H1 (cell line): ENCODE results near the gene ASTN2. TPM values are rescaled to one million over a fixed set of nuclear protein-coding genes. Genes with fewer than 3 reads are reported as not detected.
A peak's percentile ranks its signal among the peaks of the same experiment; 100 is the strongest.

Experiments used
- BCL11A ChIP-seq, 2 experiments: IDR thresholded peaks; one replicate each; pipeline ENCODE4 v1.6.1; 2011; ENCODE audit warnings: low read depth in 2 of 2, low read length in 2 of 2, mild to moderate bottlenecking in 2 of 2
- BRCA1 ChIP-seq: IDR thresholded peaks from 2 replicates; pipeline ENCODE4 v1.6.1; 2012; ENCODE audit warnings: low read depth, low read length, improper control_type of control experiment
- CHD1 ChIP-seq: IDR thresholded peaks from 2 replicates; pipeline ENCODE4 v1.6.1; 2012; ENCODE audit warnings: low read depth, low read length, improper control_type of control experiment
- CTBP2 ChIP-seq: IDR thresholded peaks from 2 replicates; pipeline ENCODE4 v1.7.0; 2011; ENCODE audit warnings: borderline replicate concordance, mild to moderate bottlenecking, moderate library complexity, mixed read lengths, low read length; ENCODE audit not compliant: insufficient read depth, insufficient read length
- EZH2 ChIP-seq: fragments of 200-600 bp; sonication (generic); IDR thresholded peaks from 2 replicates; pipeline ENCODE4 v1.7.1; 2012; ENCODE audit warnings: low read depth, mild to moderate bottlenecking, moderate library complexity, low read length, inconsistent platforms; ENCODE audit not compliant: severe bottlenecking
- GABPA ChIP-seq: IDR thresholded peaks from 2 replicates; pipeline ENCODE4 v1.6.1; 2011; ENCODE audit warnings: mild to moderate bottlenecking, low read length, moderate library complexity, borderline replicate concordance; ENCODE audit not compliant: insufficient read depth
- HDAC6 ChIP-seq: IDR thresholded peaks from one replicate; pipeline ENCODE4 v1.7.1; 2012; ENCODE audit warnings: low read depth, mild to moderate bottlenecking, inconsistent platforms, low read length, moderate library complexity
- POU5F1 ChIP-seq: IDR thresholded peaks from 2 replicates; pipeline ENCODE4 v1.6.1; 2011; ENCODE audit warnings: low read depth, mild to moderate bottlenecking, low read length, moderate library complexity
- RAD21 ChIP-seq, 2 experiments: IDR thresholded peaks in 1 of 2; conservative IDR thresholded peaks in 1 of 2; 2 replicates each; pipeline ENCODE4 v1.6.1; 2011; ENCODE audit warnings: low read depth in 2 of 2, low read length in 2 of 2, improper control_type of control experiment in 1 of 2, inconsistent platforms in 1 of 2, mild to moderate bottlenecking in 1 of 2, moderate library complexity in 1 of 2
- SAP30 ChIP-seq: fragments of 300-600 bp; sonication (generic); IDR thresholded peaks from 2 replicates; pipeline ENCODE4 v1.7.1; 2012; ENCODE audit warnings: low read length, moderate library complexity, mild to moderate bottlenecking, inconsistent platforms; ENCODE audit not compliant: insufficient read depth, insufficient replicate concordance
- SIN3A ChIP-seq, 2 experiments: IDR thresholded peaks in 1 of 2; conservative IDR thresholded peaks in 1 of 2; 2 replicates each; pipeline ENCODE4 v1.6.1; 2011 to 2012; ENCODE audit warnings: low read length in 2 of 2, improper control_type of control experiment in 1 of 2, low read depth in 1 of 2, mild to moderate bottlenecking in 1 of 2
- SP4 ChIP-seq: IDR thresholded peaks from 2 replicates; pipeline ENCODE4 v1.6.1; 2012; ENCODE audit warnings: low read length, inconsistent platforms
- TBP ChIP-seq: IDR thresholded peaks from 2 replicates; pipeline ENCODE4 v1.6.1; 2011; ENCODE audit warnings: low read depth, low read length, improper control_type of control experiment
- ZNF274 ChIP-seq: IDR thresholded peaks from 2 replicates; pipeline ENCODE4 v1.7.0; 2012; ENCODE audit warnings: low read length, borderline replicate concordance; ENCODE audit errors: extremely low read depth
- polyA plus RNA-seq, 7 experiments: library from polyadenylated mRNA; depleted of rRNA in 3 of 7; stranded (reverse) in 5 of 7; unstranded in 2 of 7; fragments of >200 nt in 5 of 7; fragments of 200-250 nt in 2 of 7; gene quantifications; 1 replicate in 5 of 7; 2 replicates in 1 of 7; 4 replicates in 1 of 7; pipeline versions ENCODE4 v1.2.1 to v1.2.3, GENCODE V29; 2011 to 2013; ENCODE audit warnings: missing spikeins in 2 of 7, mixed read lengths in 2 of 7
- total RNA-seq: library from RNA; stranded (reverse); fragmentation: NEBNext Ultra II Directional; extraction: Animal tissue kit (Norgen Biotek cat#: 25700); gene quantifications from 2 replicates; pipeline ENCODE4 v1.2.1, GENCODE V29; 2021
- TF ChIP-seq, protein P1 (sequence below), 3 experiments: IDR thresholded peaks; 1 replicate in 2 of 3; 2 replicates in 1 of 3; pipeline versions ENCODE4 v1.5.1 to v1.6.1; 2011; ENCODE audit warnings: low read length in 3 of 3, mild to moderate bottlenecking in 3 of 3, inconsistent platforms in 2 of 3, low read depth in 1 of 3, moderate library complexity in 1 of 3; ENCODE audit not compliant: insufficient read depth in 1 of 3; ENCODE audit errors: control extremely low read depth in 1 of 3
- TF ChIP-seq, protein P2 (sequence below): IDR thresholded peaks from 2 replicates; pipeline ENCODE4 v1.6.1; 2011; ENCODE audit warnings: low read depth, mild to moderate bottlenecking, low read length; ENCODE audit not compliant: insufficient read depth
- TF ChIP-seq, protein P3 (sequence below): IDR thresholded peaks from 2 replicates; pipeline ENCODE4 v1.6.1; 2012; ENCODE audit warnings: inconsistent platforms

The ASTN2 gene
- total and polyA plus RNA-seq, 2 of the 8 experiments (the other 6 are each of a cell fraction or from before 2014, with no cell fraction given): 8.2 to 13.7 TPM

DNA sequence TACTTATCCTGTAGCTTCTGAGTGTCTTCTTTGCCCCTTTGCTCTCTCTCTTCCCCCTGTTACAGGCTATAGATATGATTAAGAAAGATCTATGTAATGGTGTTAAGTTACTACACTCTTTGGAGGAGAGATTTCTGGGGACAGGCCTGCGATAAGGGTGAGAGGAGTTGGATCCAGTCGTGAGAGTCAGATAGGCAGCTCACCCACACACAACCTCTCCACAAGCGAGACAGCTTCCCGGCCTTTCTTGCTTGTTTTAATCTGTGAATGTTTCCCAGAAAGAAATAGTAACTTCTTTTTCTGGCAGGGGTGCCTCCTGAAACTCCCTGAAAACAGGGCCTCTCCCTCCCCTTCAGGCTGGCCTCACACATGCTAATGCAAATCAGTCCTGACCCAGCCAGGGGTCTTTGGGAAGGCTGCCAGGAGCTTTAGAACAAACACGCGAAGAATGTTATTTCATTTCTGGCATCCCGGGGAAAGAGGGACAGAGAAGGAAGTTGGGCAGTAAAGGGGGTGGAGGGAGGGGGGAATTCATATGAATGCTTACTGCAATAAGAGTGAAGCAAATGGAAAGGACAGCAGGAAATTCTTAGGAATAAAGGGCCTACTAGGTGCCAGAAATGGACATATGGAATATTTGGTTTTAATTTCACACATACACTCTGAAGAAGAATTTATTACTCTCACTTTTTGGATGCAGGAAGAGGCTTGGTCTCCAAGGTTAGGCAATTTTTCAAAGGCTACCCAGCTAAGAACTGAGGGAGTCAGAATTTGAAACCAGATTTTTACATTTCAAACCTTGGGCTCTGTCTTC, 943.6 kb downstream of the ASTN2 start (continued):
- TF ChIP-seq, protein P1, sequence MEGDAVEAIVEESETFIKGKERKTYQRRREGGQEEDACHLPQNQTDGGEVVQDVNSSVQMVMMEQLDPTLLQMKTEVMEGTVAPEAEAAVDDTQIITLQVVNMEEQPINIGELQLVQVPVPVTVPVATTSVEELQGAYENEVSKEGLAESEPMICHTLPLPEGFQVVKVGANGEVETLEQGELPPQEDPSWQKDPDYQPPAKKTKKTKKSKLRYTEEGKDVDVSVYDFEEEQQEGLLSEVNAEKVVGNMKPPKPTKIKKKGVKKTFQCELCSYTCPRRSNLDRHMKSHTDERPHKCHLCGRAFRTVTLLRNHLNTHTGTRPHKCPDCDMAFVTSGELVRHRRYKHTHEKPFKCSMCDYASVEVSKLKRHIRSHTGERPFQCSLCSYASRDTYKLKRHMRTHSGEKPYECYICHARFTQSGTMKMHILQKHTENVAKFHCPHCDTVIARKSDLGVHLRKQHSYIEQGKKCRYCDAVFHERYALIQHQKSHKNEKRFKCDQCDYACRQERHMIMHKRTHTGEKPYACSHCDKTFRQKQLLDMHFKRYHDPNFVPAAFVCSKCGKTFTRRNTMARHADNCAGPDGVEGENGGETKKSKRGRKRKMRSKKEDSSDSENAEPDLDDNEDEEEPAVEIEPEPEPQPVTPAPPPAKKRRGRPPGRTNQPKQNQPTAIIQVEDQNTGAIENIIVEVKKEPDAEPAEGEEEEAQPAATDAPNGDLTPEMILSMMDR (IDR thresholded peaks at IDR 0.05; ENCODE audit: control extremely low read depth in 1 of 3, insufficient read depth in 1 of 3, low read depth in 1 of 3, low read length in 3 of 3): no peak
- TF ChIP-seq RAD21 (IDR thresholded peaks at IDR 0.05 in 1 of 2, conservative IDR thresholded peaks at IDR 0.05 in 1 of 2; ENCODE audit: low read depth in 2 of 2, low read length in 2 of 2) (peak; percentile 13 to 26; a peak in 1 of 4 replicates), ZNF274 (no peak), CTBP2 (peak; percentile 73), SIN3A (conservative IDR thresholded peaks at IDR 0.05 in 1 of 2, IDR thresholded peaks at IDR 0.05 in 1 of 2; ENCODE audit: low read depth in 1 of 2, low read length in 2 of 2) (no peak), SP4 (no peak), TBP (peak; percentile 29; the same call in 1 of the 2 replicates), HDAC6 (no peak), BCL11A (IDR thresholded peaks at IDR 0.05; ENCODE audit: low read depth in 2 of 2, low read length in 2 of 2) (no peak), SAP30 (no peak), GABPA (no peak), POU5F1 (no peak), EZH2 (no peak), CHD1 (no peak), BRCA1 (no peak)
- TF ChIP-seq, protein P2, sequence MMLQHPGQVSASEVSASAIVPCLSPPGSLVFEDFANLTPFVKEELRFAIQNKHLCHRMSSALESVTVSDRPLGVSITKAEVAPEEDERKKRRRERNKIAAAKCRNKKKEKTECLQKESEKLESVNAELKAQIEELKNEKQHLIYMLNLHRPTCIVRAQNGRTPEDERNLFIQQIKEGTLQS: no peak
- TF ChIP-seq, protein P3, sequence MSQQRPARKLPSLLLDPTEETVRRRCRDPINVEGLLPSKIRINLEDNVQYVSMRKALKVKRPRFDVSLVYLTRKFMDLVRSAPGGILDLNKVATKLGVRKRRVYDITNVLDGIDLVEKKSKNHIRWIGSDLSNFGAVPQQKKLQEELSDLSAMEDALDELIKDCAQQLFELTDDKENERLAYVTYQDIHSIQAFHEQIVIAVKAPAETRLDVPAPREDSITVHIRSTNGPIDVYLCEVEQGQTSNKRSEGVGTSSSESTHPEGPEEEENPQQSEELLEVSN: no peak
